Thymus (tissue), 11 donors: ENCODE data around the gene L3MBTL1. TPM values are rescaled to one million over a fixed set of nuclear protein-coding genes. Genes with fewer than 3 reads are reported as not detected.

ENCODE experiments used
- DNase-seq, 9 donors: peaks; one replicate each; pipeline ENCODE4 v3.0.0-alpha.2; 2013; ENCODE audit warnings: low spot score in 9 of 9, low read depth in 6 of 9, missing footprints in 1 of 9
- H3K27ac ChIP-seq, 2 donors: one replicate each; pipeline ENCODE4 v1.5.1; 2013; ENCODE audit warnings: control low read depth in 1 of 2, low read depth in 1 of 2, low read length in 1 of 2, mild to moderate bottlenecking in 1 of 2, moderate library complexity in 1 of 2
- H3K27me3 ChIP-seq, 2 donors: one replicate each; pipeline ENCODE4 v1.5.1; 2013; ENCODE audit warnings: low read length in 1 of 2; ENCODE audit not compliant: control insufficient read depth in 2 of 2, insufficient read depth in 1 of 2
- H3K36me3 ChIP-seq, 2 donors: one replicate each; pipeline ENCODE4 v1.5.1; 2013; ENCODE audit warnings: low read length in 1 of 2, mild to moderate bottlenecking in 1 of 2, moderate library complexity in 1 of 2; ENCODE audit not compliant: control insufficient read depth in 2 of 2, insufficient read depth in 2 of 2
- H3K4me1 ChIP-seq, 2 donors: one replicate each; pipeline ENCODE4 v1.5.1; 2013; ENCODE audit warnings: low read length in 2 of 2; ENCODE audit not compliant: control insufficient read depth in 2 of 2, insufficient read depth in 2 of 2
- H3K4me3 ChIP-seq, 2 donors: one replicate each; pipeline ENCODE4 v1.5.1; 2013; ENCODE audit warnings: low read length in 2 of 2, control low read depth in 1 of 2, mild to moderate bottlenecking in 1 of 2
- H3K9me3 ChIP-seq, 2 donors: one replicate each; pipeline ENCODE4 v1.5.1; 2013; ENCODE audit warnings: low read length in 1 of 2, mild to moderate bottlenecking in 1 of 2; ENCODE audit not compliant: control insufficient read depth in 2 of 2, insufficient read depth in 1 of 2
- WGBS: extraction: QIAGEN DNeasy Blood & Tissue Kit; methylation state at CpG from one replicate; pipeline ENCODE4 v1.1.7; 2013; 5-methylcytosine and 5-hydroxymethylcytosine counted together
- polyA plus RNA-seq: library from polyadenylated mRNA; stranded (reverse); fragments of 200-250 nt; gene quantifications from one replicate; pipeline ENCODE4 v1.2.3, GENCODE V29; 2013
- total RNA-seq: library from RNA; stranded (reverse); fragments of 120-200 nt; gene quantifications from one replicate; pipeline ENCODE4 v1.2.4, GENCODE V29; 2013
- donor health status: healthy.

Gene L3MBTL1
- total and polyA plus RNA-seq, 2 donors = 3.7 to 13.5 TPM

DNA sequence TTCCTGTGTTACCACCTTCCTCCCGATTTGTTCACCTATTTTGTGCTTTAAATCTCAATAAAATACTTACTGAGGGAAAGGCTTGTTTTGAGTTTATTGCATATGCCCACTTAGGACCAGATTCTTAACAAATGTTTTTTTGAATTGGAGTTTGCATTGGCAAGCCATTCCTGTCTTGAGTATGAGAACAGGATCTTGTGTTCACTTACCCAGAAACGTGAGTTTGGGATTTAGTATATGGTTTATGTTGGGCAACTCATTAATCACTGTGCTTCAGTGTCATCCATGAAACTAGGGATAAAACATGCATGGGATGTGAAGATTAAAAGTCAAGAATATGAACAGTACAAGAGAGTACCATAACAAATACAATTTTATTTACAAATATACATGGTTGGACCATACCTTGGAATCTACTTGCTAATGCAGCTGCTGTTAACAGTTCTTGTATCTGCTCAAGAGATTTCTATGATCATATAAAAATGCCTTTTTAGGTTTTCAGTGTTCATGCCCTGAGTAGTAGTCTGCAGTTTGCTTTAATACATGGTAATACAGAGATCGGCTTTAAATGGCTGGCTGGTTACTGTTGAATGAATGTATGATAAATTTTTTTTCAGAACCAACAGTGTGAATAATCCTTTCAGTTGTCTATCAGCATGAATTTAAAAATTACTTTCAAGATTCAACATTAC, 43.8 kb upstream of the L3MBTL1 start:
- no peak overlapping the region for H3K4me3 ChIP-seq
- H3K9me3 ChIP-seq = no peaks in the 10 kb centered on the region
- H3K36me3 ChIP-seq = peaks cover 52 to 79% of the 10 kb centered on the region in 2 donors
- peaks cover 5% of the 10 kb centered on the region in 2 donors for H3K4me1 ChIP-seq
- H3K27me3 ChIP-seq = no peaks in the 10 kb centered on the region
- H3K27ac ChIP-seq = no peak overlapping the region
- 94% methylated on average over 3 of the region's 3 CpGs for WGBS
- no peak for DNase-seq

DNA sequence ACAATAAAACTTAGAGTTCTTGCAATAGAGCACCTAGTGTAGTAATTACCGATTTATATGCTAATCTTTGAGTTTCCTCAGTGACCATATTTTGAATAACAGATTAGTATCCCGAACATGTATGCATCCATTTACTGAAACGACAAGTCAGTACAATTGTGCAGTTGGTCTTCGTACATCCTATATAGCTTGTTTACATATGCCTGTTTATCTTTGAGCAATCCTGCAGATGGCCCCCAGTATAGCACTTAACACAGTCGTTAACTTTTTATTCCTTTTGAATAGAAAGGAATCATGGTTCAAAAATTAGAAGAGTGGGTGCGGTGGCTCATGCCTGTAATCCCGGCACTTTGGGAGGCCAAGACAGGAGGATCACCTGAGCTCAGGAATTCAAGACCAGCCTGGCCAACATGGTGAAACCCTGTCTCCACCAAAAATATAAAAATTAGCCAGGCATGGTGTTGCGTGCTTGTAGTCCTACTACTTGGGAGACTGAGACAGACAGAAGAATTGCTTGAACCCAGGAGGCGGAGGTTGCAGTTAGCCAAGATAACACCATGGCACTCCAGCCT, 43.2 kb upstream of the L3MBTL1 start:
- Histone ChIP-seq H3K9me3 (no peaks in the 10 kb centered on the region), H3K4me1 (peaks cover 0 to under 1% of the 10 kb centered on the region in 2 donors), H3K27me3 (no peaks in the 10 kb centered on the region), H3K36me3 (peaks cover 49 to 74% of the 10 kb centered on the region in 2 donors), H3K4me3 (no peak overlapping the region), H3K27ac (no peak overlapping the region)
- DNase-seq = no peak
- 97% methylated on average over 9 of the region's 9 CpGs for WGBS

DNA sequence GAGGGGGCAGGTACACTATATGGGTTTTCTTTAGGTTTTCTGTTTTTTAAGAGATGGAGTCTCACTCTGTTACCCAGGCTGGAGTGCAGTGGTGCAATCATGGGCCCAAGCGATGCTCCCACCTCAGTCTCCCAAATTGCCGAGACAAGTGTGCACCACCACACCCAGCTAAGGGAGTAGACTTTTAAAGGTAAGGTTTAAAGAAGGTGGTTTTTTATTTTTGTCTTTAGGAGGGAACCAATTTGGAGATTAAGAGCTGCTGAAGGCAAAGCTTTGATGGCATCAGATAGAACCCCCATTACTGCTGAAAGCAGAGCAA, 41.9 kb upstream of the L3MBTL1 start:
- Histone ChIP-seq H3K4me3 (no peak overlapping the region), H3K27me3 (no peaks in the 10 kb centered on the region), H3K9me3 (no peaks in the 10 kb centered on the region), H3K36me3 (peaks cover 46 to 61% of the 10 kb centered on the region in 2 donors), H3K27ac (no peak overlapping the region), H3K4me1 (no peaks in the 10 kb centered on the region)
- DNase-seq = no peak
- WGBS = 97% methylated on average over 2 of the region's 2 CpGs

DNA sequence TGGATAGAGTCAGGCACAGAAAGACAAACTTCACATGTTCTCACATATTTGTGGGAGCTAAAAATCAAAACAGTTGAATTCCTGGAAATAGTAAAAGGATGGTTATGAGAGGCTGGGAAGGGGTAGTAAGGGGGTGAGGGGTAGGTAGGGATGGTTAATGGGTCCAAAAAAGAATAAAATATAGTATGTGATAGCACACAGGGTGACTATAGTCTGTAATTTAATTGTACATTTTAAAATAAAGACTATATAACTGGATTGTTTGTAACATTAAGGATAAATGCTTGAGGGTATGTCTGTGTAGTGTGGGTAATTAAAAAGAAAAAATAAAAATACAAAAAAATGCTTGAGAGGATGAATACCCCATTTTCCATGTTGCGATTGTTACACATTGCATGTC, 39.9 kb upstream of the L3MBTL1 start:
- WGBS = 97% methylated on average over 1 of the region's 1 CpG
- DNase-seq = no peak
- no peak overlapping the region for H3K27ac ChIP-seq
- no peaks in the 10 kb centered on the region for H3K4me1 ChIP-seq
- H3K36me3 ChIP-seq = peaks cover 39 to 48% of the 10 kb centered on the region in 2 donors
- H3K4me3 ChIP-seq = no peak overlapping the region
- no peaks in the 10 kb centered on the region for H3K27me3 ChIP-seq
- no peaks in the 10 kb centered on the region for H3K9me3 ChIP-seq

DNA sequence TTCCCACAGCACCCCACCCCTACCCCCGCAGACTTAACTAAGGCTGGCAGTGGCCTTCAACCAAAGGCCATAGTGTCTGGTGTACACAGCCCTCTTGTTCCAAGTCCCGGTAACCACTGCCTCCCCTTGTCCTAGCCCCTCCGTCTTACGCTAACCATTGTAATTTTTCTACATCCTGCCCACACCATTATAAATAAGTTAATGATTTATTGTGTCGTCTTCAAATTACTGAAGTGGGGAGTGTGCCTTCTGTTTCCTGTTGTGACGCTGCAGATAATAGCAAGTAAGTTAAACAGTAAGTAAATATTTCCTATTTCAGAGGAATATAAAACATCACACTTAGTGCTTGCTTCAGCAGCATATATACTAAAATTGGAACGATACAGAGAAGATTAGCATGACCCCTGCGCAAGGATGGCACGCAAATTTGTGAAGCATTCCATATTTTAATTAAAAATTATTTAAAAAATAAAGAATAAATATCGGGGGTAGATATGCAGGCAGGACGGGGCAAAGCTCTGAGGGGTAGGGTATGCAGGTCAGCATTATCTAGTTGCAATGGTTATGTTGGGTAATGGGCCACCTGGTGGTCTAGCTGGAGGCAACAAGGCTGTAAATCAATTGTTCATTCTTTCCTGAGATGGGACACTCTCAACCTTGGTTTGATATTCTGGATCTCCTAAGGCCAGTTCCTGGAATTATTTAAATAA, 34.7 kb upstream of the L3MBTL1 start:
- no peak overlapping the region for H3K4me3 ChIP-seq
- H3K27me3 ChIP-seq = no peaks in the 10 kb centered on the region
- H3K27ac ChIP-seq = no peak overlapping the region
- DNase-seq = no peak
- H3K36me3 ChIP-seq = peaks cover 2 to 7% of the 10 kb centered on the region in 2 donors
- 72% methylated on average over 11 of the region's 11 CpGs for WGBS
- no peaks in the 10 kb centered on the region for H3K9me3 ChIP-seq
- peaks cover 14 to 15% of the 10 kb centered on the region in 2 donors for H3K4me1 ChIP-seq

DNA sequence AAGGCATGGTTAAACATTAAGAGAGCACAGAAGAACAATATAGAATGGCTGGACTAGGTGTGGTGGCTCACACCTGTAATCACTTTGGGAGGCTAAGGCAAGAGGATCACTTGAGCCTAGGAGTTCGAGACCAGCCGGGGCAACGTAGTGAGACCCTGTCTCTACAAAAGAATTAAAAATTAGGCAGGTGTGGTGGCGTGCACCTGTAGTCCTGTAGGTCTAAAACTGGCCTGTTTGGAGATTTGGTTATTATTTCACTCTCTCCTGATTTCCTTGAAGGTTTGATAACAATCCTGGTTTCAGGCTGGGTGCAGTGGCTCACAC, 34.2 kb upstream of the L3MBTL1 start:
- 98% methylated on average over 4 of the region's 4 CpGs for WGBS
- no peak for DNase-seq

DNA sequence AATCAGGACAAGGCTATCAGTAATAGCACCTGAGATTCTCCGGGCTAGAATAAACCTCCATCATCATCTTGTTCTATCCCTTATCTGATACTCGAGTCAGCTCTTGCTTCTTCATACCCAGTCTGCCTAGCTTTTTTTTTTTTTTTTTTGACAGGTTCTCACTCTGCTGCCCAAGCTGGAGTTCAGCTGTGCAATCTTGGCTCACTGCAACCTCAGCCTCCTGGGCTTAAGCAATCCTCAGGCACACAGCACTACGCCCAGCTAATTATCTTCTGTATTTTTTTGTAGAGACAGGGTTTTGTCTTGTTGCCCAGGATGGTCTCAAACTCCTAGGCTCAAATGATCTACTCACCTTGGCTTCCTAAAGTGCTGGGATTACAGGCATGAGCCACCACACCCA, 30.3 kb upstream of the L3MBTL1 start:
- no peak for DNase-seq
- WGBS = 68% methylated on average over 3 of the region's 3 CpGs
- peaks cover 14 to 15% of the 10 kb centered on the region in 2 donors for H3K4me1 ChIP-seq
- no peak overlapping the region for H3K4me3 ChIP-seq
- H3K36me3 ChIP-seq = no peaks in the 10 kb centered on the region
- no peaks in the 10 kb centered on the region for H3K27me3 ChIP-seq
- H3K9me3 ChIP-seq = no peaks in the 10 kb centered on the region
- peak overlapping the region in 1 of 2 donors; percentile 58 for H3K27ac ChIP-seq

More for the DNA sequence above, 34.2 kb upstream of the L3MBTL1 start:
- no peaks in the 10 kb centered on the region for H3K9me3 ChIP-seq
- peaks cover 2 to 7% of the 10 kb centered on the region in 2 donors for H3K36me3 ChIP-seq
- no peaks in the 10 kb centered on the region for H3K27me3 ChIP-seq
- H3K27ac ChIP-seq = no peak overlapping the region
- H3K4me3 ChIP-seq = no peak overlapping the region
- peaks cover 14 to 15% of the 10 kb centered on the region in 2 donors for H3K4me1 ChIP-seq

DNA sequence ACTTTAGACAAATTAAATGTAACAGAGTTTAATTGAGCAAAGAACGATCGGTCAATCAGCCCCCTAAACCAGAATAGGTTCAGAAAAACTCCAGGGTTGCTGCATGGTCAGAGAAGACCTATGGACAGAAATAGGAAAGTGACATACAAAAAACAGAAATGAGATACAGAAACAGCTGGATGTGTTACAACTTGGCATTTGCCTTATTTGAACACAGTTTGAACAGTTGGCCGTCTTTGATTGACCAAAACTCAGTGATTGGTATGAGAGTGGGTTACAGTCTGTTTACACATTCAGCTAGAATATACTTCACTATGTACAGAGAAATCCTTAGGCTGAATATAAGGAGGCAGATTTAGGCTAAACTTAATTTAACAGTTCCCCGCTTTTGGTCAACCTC, 29.9 kb upstream of the L3MBTL1 start:
- WGBS = 84% methylated on average over 4 of the region's 4 CpGs
- no peaks in the 10 kb centered on the region for H3K36me3 ChIP-seq

DNA sequence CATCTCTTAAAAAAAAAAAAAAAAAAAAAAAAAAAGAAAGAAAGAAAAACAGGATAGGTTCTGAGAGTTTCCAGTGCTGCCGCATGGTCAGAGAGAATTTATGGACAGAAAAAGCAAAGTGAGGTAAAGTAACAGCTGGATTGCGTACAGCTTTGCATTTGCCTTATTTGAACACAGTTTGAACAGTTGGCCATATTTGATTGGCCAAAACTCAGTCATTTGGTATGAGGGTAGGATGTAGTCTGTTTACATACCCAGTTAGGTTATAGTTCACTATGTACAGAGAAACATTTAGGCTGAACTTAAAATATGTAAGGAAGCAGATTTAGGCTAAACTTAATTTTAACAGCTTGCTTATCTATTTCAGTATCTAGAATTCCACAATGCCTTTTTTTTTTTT, 17.5 kb upstream of the L3MBTL1 start:
- Histone ChIP-seq H3K27ac (no peak overlapping the region), H3K27me3 (no peaks in the 10 kb centered on the region), H3K9me3 (peaks cover 0 to 7% of the 10 kb centered on the region in 2 donors), H3K4me1 (no peaks in the 10 kb centered on the region), H3K36me3 (no peaks in the 10 kb centered on the region), H3K4me3 (no peak overlapping the region)
- WGBS = 98% methylated on average over 2 of the region's 2 CpGs
- DNase-seq = no peak

More for the DNA sequence above, 29.9 kb upstream of the L3MBTL1 start:
- H3K27ac ChIP-seq = peak overlapping the region in 1 of 2 donors; percentile 58
- no peaks in the 10 kb centered on the region for H3K27me3 ChIP-seq
- H3K4me1 ChIP-seq = peaks cover 14 to 15% of the 10 kb centered on the region in 2 donors
- no peaks in the 10 kb centered on the region for H3K9me3 ChIP-seq
- DNase-seq = no peak
- H3K4me3 ChIP-seq = no peak overlapping the region
